WERI-Rb-1 (cell line): Measurements from ENCODE around the gene FAM171A2.
A peak's percentile ranks its signal among the peaks of the same experiment; 100 is the strongest.
"Not testable (repeated sequence)": the region's sequence is repeated elsewhere in the genome, so short reads cannot be mapped to it uniquely, and the experiment has no call there.

Experiments
- DNase-seq: peaks from one replicate; pipeline ENCODE4 v3.0.0-alpha.2; 2020
- H3K27ac ChIP-seq: fragments of 250-450 bp; sonication (Bioruptor Pico); 2 replicates; pipeline ENCODE4 v1.5.1; 2020; ENCODE audit warnings: mild to moderate bottlenecking, moderate library complexity
- H3K27me3 ChIP-seq: fragments of 250-450 bp; sonication (Bioruptor Pico); 2 replicates; pipeline ENCODE4 v1.5.1; 2021; ENCODE audit warnings: mild to moderate bottlenecking, low read depth, moderate library complexity; ENCODE audit not compliant: insufficient read depth, severe bottlenecking
- H3K36me3 ChIP-seq: fragments of 250-450 bp; sonication (Bioruptor Pico); 2 replicates; pipeline ENCODE4 v1.5.1; 2020; ENCODE audit warnings: mild to moderate bottlenecking, moderate library complexity
- H3K4me3 ChIP-seq: 2 replicates; pipeline ENCODE4 v1.5.1; 2011; ENCODE audit warnings: low read depth, mild to moderate bottlenecking, control low read depth, low read length
- H3K9me3 ChIP-seq: fragments of 250-450 bp; sonication (Bioruptor Pico); 2 replicates; pipeline ENCODE4 v1.5.1; 2021; ENCODE audit warnings: mild to moderate bottlenecking, moderate library complexity; ENCODE audit not compliant: severe bottlenecking
- CTCF ChIP-seq: IDR thresholded peaks from 2 replicates; pipeline ENCODE4 v1.5.1; 2011; ENCODE audit warnings: low read depth, mild to moderate bottlenecking, control low read depth, inconsistent platforms, low read length

Gene FAM171A2

DNA sequence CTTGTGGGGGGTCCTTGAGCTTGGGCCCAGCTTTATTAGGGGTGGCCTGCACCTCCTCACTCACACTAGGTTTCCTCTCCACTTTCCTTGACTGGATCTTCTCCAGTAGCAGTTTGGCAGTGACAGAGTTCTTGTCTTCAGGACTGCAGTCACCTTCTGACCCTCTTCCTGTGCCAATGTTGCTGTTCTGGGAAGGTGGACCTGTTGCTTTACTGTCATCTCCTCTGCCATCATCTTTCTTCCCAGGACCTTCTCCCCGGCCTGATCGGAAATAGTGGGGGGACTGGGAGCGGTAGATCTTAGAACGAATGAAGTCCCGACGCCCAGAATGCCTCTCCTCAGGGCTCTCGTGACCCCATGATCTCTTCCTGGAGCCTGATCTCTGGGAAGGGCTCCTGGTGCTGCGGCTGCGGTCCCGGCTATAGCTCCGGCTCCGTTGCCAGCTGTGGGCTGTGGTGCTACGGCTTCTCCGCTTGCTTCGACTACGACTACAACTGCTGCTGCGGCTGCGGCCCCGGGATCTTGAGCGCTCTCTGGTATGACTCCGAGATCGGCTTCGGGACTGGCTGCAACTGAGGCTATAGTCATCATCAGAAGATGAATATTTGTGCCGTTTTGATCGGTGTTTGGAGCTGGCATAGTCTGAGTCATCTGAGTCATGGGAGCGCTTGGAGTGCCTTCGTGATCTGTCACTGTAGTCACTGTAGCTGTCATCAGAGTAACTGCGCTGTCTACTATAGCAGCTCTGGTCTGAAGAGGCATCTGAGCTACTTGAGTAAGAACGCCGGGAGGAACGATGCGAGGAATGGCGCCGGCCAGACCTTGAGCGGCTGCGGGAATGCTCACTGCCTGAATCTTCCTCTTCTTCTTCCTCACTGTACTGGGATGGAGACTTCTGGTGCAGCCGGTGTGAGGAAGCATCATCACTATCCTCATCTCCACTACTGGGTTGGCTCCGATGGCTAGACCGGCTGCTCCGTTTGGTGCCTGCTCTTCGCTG lies 35.3 kb upstream of the FAM171A2 start:
- TF ChIP-seq CTCF = no peak
- H3K36me3 ChIP-seq = peaks cover 64% of the 10 kb centered on the region
- no peaks in the 10 kb centered on the region for H3K9me3 ChIP-seq
- H3K27ac ChIP-seq = no peak overlapping the region
- no peak for DNase-seq
- H3K27me3 ChIP-seq = no peaks in the 10 kb centered on the region
- H3K4me3 ChIP-seq = no peak overlapping the region

GRCh38 chr17:44397479-44398440 lies 34.1 kb upstream of the FAM171A2 start:
- DNase-seq = no peak
- Histone ChIP-seq H3K27me3 (no peaks in the 10 kb centered on the region), H3K9me3 (no peaks in the 10 kb centered on the region), H3K4me3 (no peak overlapping the region), H3K27ac (no peak overlapping the region), H3K36me3 (peaks cover 53% of the 10 kb centered on the region)
- no peak for TF ChIP-seq CTCF

- no peak overlapping the region for H3K27ac ChIP-seq
Measured at GRCh38 chr17:44396946-44397345, 33.3 kb upstream of the FAM171A2 start.

GRCh38 chr17:44394833-44395232 lies 31.2 kb upstream of the FAM171A2 start:
- DNase-seq = no peak
- H3K9me3 ChIP-seq = no peaks in the 10 kb centered on the region
- no peak for TF ChIP-seq CTCF
- H3K36me3 ChIP-seq = peaks cover 28% of the 10 kb centered on the region
- no peaks in the 10 kb centered on the region for H3K27me3 ChIP-seq
- H3K27ac ChIP-seq = no peak overlapping the region
- H3K4me3 ChIP-seq = no peak overlapping the region

More at GRCh38 chr17:44396946-44397345, 33.3 kb upstream of the FAM171A2 start:
- no peak for DNase-seq
- no peak overlapping the region for H3K4me3 ChIP-seq
- TF ChIP-seq CTCF = no peak
- H3K36me3 ChIP-seq = peaks cover 50% of the 10 kb centered on the region
- no peaks in the 10 kb centered on the region for H3K9me3 ChIP-seq
- no peaks in the 10 kb centered on the region for H3K27me3 ChIP-seq

- DNase-seq = peak; percentile 11
- not testable (repeated sequence) for H3K27me3 ChIP-seq, H3K4me3 ChIP-seq, H3K9me3 ChIP-seq, H3K27ac ChIP-seq
- H3K36me3 ChIP-seq = peaks cover 21% of the 10 kb centered on the region
Measured at GRCh38 chr17:44394112-44394511, 30.5 kb upstream of the FAM171A2 start.
